ENCODE measurements around the gene SUCLG2.
A peak's percentile ranks its signal among the peaks of the same experiment; 100 is the strongest.

SUCLG2 gene

GRCh38 chr3:67349551-67350174 is 304.7 kb downstream of the SUCLG2 start:
- TF ChIP-seq CTCF (IDR thresholded peaks at IDR 0.05; ENCODE audit: insufficient read depth, low read depth, low read length, missing control alignments), result no peak
- peak; percentile 54 for DNase-seq (ENCODE audit: low read depth)
- H3K4me3 ChIP-seq (ENCODE audit: low read depth, low read length), result no peak overlapping the region

GRCh38 chr3:67346081-67346480 is 308.3 kb downstream of the SUCLG2 start:
- TF ChIP-seq CTCF (IDR thresholded peaks at IDR 0.05; ENCODE audit: insufficient read depth, low read depth, low read length, missing control alignments), result no peak
- H3K4me3 ChIP-seq (ENCODE audit: low read depth, low read length), result no peak overlapping the region
- DNase-seq (ENCODE audit: low read depth), result no peak

GRCh38 chr3:67335813-67336212 is 318.6 kb downstream of the SUCLG2 start:
- no peak for DNase-seq (ENCODE audit: low read depth)

GRCh38 chr3:67334588-67334987 is 319.8 kb downstream of the SUCLG2 start:
- TF ChIP-seq CTCF (IDR thresholded peaks at IDR 0.05; ENCODE audit: insufficient read depth, low read depth, low read length, missing control alignments), result no peak
- DNase-seq (ENCODE audit: low read depth), result no peak
- H3K4me3 ChIP-seq (ENCODE audit: low read depth, low read length), result no peak overlapping the region

More at GRCh38 chr3:67335813-67336212, 318.6 kb downstream of the SUCLG2 start:
- no peak overlapping the region for H3K4me3 ChIP-seq (ENCODE audit: low read depth, low read length)
- no peak for TF ChIP-seq CTCF (IDR thresholded peaks at IDR 0.05; ENCODE audit: insufficient read depth, low read depth, low read length, missing control alignments)

DNA sequence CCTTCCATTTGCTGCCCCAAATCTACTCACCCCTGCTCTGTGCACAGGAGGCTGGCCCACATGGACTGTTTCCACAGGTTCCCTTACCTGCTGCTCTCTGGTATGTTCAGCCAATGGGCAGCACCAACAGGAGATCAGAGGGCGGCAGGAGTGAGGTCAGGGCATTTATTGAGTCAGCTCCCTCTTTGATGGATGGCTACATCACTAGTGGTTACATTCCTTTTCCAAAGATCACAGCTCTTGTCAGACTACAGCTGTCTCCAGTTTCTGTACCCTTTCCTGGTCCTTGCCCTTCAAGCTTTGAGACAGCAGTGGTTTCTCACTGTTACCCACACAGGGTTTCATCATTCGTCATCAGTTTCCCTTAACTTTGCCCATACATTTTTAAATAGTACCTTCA is 325.1 kb downstream of the SUCLG2 start:
- peak; percentile 9 for DNase-seq (ENCODE audit: low read depth)
- H3K4me3 ChIP-seq (ENCODE audit: low read depth, low read length), result no peak overlapping the region
- TF ChIP-seq CTCF (IDR thresholded peaks at IDR 0.05; ENCODE audit: insufficient read depth, low read depth, low read length, missing control alignments), result no peak

GRCh38 chr3:67327582-67327981 is 326.8 kb downstream of the SUCLG2 start:
- no peak for DNase-seq (ENCODE audit: low read depth)
- TF ChIP-seq CTCF (IDR thresholded peaks at IDR 0.05; ENCODE audit: insufficient read depth, low read depth, low read length, missing control alignments), result no peak

GRCh38 chr3:67325231-67325630 is 329.2 kb downstream of the SUCLG2 start:
- no peak overlapping the region for H3K4me3 ChIP-seq (ENCODE audit: low read depth, low read length)
- no peak for DNase-seq (ENCODE audit: low read depth)
- TF ChIP-seq CTCF (IDR thresholded peaks at IDR 0.05; ENCODE audit: insufficient read depth, low read depth, low read length, missing control alignments), result no peak

More at GRCh38 chr3:67327582-67327981, 326.8 kb downstream of the SUCLG2 start:
- no peak overlapping the region for H3K4me3 ChIP-seq (ENCODE audit: low read depth, low read length)

Measured in GM12865 (cell line).